Calu3 (cell line): Measurements from ENCODE around the gene ATP5F1E. TPM values are rescaled to one million over a fixed set of nuclear protein-coding genes. Genes with fewer than 3 reads are reported as not detected.

Experiments used
- BruUV-seq: library from RNA; stranded (reverse); fragments of 400-500 nt; replicated peaks from 2 replicates; lab custom pipeline; 2021; lab: Mats Ljungman, UMichigan
- CTCF ChIA-PET: fragments of 300-600 bp; sonication (Branson Sonifier 250); formaldehyde crosslinking; loops from one replicate; lab custom pipeline; 2022; ENCODE audit warnings: antibody characterized with exemption; lab: Charles Lee
- DNase-seq: peaks from one replicate; pipeline ENCODE4 v3.0.0; 2022
- H3K27ac Mint-ChIP-seq: one replicate; pipeline ENCODE4 v1.8.0; 2022; ENCODE audit warnings: mixed read lengths; ENCODE audit not compliant: unreplicated experiment
- H3K27me3 Mint-ChIP-seq: one replicate; pipeline ENCODE4 v1.8.0; 2022; ENCODE audit warnings: mixed read lengths; ENCODE audit not compliant: unreplicated experiment
- H3K36me3 Mint-ChIP-seq: one replicate; pipeline ENCODE4 v1.8.0; 2022; ENCODE audit warnings: mild to moderate bottlenecking, moderate library complexity, mixed read lengths; ENCODE audit not compliant: insufficient read depth, unreplicated experiment
- H3K4me1 Mint-ChIP-seq: one replicate; pipeline ENCODE4 v1.8.0; 2022; ENCODE audit warnings: mild to moderate bottlenecking, low read depth, mixed read lengths; ENCODE audit not compliant: unreplicated experiment
- H3K4me3 Mint-ChIP-seq: one replicate; pipeline ENCODE4 v1.8.0; 2022; ENCODE audit warnings: mild to moderate bottlenecking, low read depth, moderate library complexity, mixed read lengths; ENCODE audit not compliant: unreplicated experiment
- H3K9me3 Mint-ChIP-seq: one replicate; pipeline ENCODE4 v1.8.0; 2022; ENCODE audit warnings: low read depth, mixed read lengths; ENCODE audit not compliant: unreplicated experiment
- intact Hi-C: fragments of 100-400 bp; cut with micrococcal nuclease; formaldehyde crosslinking; loops from one replicate; pipeline ENCODE4 v1.10.0; 2022; ENCODE audit not compliant: unreplicated experiment
- total RNA-seq: library from RNA; stranded (reverse); gene quantifications from 2 replicates; pipeline ENCODE4 v1.2.3, GENCODE V29; 2022
- TF ChIP-seq, protein P1 (sequence below): fragments of 200-600 bp; IDR thresholded peaks from one replicate; pipeline ENCODE4 v1.8.0; 2022; ENCODE audit warnings: antibody characterized with exemption; ENCODE audit not compliant: unreplicated experiment

Gene ATP5F1E
- total RNA-seq, 1 experiment from 2014 or later: 116 TPM

DNA sequence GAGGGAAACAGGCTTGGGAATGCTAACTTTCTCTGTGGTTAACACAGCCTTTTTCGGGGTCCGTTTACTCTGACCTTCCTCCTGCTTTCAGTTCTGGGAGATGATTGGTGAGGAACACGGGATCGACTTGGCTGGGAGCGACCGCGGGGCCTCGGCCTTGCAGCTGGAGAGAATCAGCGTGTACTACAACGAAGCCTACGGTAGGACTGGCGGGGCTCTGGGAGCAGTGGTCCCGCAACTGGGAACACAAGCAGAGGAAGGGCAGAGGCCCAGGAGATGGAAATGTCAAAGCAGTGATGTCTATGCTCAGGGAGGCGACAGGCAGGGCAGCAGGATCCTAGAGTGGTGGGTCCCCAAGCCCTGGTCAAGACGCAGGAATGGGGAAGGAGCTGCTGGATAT is 9.4 kb downstream of the ATP5F1E start:
- BruUV-seq: no TSS peak

DNA sequence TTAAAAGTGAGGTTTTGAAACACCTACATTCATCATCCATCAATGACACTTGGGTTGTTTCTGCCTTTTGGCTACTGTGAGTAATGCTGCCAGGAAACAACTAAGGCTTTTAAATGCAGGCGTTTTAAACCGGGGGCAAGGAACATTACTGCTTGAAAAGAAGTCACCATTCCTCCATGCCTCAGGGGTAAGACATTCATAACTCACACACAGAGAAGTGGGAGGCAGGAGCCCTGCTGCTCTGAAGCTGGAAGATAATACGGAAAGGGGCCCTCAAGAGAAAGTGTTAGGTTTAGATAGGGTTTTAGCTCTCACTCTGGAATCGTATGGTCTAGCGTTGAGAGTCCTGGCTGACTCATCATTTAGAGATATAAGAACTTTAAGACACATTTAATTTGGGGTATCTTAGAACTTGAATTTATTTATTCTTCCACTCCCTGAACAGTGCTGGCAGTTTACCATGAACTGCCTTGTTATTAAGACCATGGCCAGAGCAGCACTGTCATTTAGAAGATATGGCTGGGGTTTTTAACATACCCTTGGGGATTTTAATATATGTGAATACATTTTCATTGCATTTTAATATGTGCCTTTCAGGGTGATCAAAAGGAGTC is 11.1 kb downstream of the ATP5F1E start:
- TF ChIP-seq, protein P1, sequence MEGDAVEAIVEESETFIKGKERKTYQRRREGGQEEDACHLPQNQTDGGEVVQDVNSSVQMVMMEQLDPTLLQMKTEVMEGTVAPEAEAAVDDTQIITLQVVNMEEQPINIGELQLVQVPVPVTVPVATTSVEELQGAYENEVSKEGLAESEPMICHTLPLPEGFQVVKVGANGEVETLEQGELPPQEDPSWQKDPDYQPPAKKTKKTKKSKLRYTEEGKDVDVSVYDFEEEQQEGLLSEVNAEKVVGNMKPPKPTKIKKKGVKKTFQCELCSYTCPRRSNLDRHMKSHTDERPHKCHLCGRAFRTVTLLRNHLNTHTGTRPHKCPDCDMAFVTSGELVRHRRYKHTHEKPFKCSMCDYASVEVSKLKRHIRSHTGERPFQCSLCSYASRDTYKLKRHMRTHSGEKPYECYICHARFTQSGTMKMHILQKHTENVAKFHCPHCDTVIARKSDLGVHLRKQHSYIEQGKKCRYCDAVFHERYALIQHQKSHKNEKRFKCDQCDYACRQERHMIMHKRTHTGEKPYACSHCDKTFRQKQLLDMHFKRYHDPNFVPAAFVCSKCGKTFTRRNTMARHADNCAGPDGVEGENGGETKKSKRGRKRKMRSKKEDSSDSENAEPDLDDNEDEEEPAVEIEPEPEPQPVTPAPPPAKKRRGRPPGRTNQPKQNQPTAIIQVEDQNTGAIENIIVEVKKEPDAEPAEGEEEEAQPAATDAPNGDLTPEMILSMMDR: no peak
- Mint-ChIP-seq H3K36me3 (peaks cover 33% of the 10 kb centered on the region), H3K4me1 (peaks cover 13% of the 10 kb centered on the region), H3K27me3 (no peaks in the 10 kb centered on the region), H3K27ac (no peak overlapping the region), H3K9me3 (no peaks in the 10 kb centered on the region), H3K4me3 (no peak overlapping the region)
- BruUV-seq: no TSS peak
- CTCF ChIA-PET: no interaction called here
- no peak for DNase-seq
- intact Hi-C loops: loop anchor here (1.0 kb wide), 1 partner anchor 22 kb away; no protein-coding TSS in a partner anchor

More for the DNA sequence above, 9.4 kb downstream of the ATP5F1E start:
- Mint-ChIP-seq H3K27ac (no peak overlapping the region), H3K4me1 (peaks cover 11% of the 10 kb centered on the region), H3K27me3 (no peaks in the 10 kb centered on the region), H3K36me3 (peaks cover 50% of the 10 kb centered on the region), H3K9me3 (no peaks in the 10 kb centered on the region), H3K4me3 (no peak overlapping the region)
- intact Hi-C loops: no loop called here
- no peak for DNase-seq
- TF ChIP-seq, protein P1: no peak
- CTCF ChIA-PET: no interaction called here

DNA sequence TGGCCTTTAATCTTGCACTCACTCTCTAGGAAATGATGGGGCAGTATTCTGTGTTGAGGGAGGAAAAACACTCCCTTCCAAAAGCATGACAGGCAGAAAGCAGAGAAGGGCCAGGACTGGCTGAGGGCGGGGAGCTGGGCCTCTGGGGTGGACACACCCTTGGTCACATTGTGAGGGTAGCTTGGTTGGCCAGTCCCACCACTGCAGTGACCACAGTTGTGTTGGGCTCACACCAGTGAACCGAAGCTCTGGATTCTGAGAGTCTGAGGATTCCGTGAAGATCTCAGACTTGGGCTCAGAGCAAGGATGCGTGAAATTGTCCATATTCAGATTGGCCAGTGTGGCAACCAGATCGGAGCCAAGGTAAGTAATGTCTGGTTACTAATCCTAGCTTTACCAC is 12.9 kb downstream of the ATP5F1E start, which contains the start of gene TUBB1:
TUBB1 (plus strand) TSS at position 213 of the 400 bp plus-strand sequence; CDS start at position 307, 94 bp downstream.
- no TSS peak for BruUV-seq
- CTCF ChIA-PET: no interaction called here
- Mint-ChIP-seq H3K9me3 (no peaks in the 10 kb centered on the region), H3K4me3 (no peak within 1 kb of the TSS), H3K27me3 (no peaks in the 10 kb centered on the region), H3K27ac (no peak within 1 kb of the TSS), H3K36me3 (peaks cover 24% of the 10 kb centered on the region), H3K4me1 (peaks cover 19% of the 10 kb centered on the region)
- TF ChIP-seq, protein P1: no peak
- no peak for DNase-seq
- intact Hi-C loops: no loop called here

DNA sequence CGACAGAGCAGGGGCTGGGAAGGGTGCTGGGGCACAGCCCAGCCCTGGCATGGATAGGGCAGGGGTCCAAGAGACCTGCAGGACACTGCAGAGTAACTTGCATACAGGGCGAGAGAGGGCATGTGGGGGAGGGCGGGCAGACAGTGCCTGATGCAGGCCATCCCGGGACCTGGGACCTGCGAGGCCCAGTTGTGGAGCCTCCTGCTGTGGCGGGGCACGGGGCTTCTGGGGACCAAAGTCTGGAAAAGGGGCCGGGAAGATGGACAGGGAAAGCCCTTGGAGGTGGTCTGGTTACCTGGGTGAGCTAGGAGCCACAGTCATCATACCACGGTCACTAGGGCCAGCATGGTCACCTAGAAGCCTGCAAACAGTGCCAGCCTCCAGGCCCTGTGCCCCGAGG is 13.3 kb downstream of the ATP5F1E start:
- Mint-ChIP-seq H3K36me3 (peaks cover 20% of the 10 kb centered on the region), H3K27ac (no peak overlapping the region), H3K4me3 (no peak overlapping the region), H3K4me1 (peaks cover 22% of the 10 kb centered on the region), H3K9me3 (no peaks in the 10 kb centered on the region), H3K27me3 (no peaks in the 10 kb centered on the region)
- BruUV-seq: no TSS peak
- DNase-seq: no peak
- CTCF ChIA-PET: no interaction called here
- intact Hi-C loops: no loop called here
- TF ChIP-seq, protein P1: no peak
